H1 (cell line): Measurements from ENCODE around the gene ANP32B.

Source experiments
- ASH2L ChIP-seq: fragments of 200-600, 300-600 bp; sonication (generic); IDR thresholded peaks from one replicate; pipeline ENCODE4 v1.7.1; 2017; ENCODE audit warnings: low read length
- BRCA1 ChIP-seq: IDR thresholded peaks from 2 replicates; pipeline ENCODE4 v1.6.1; 2012; ENCODE audit warnings: low read depth, low read length, improper control_type of control experiment
- CBX8 ChIP-seq: fragments of 300-800, 300-1000 bp; sonication (generic); IDR thresholded peaks from 2 replicates; pipeline ENCODE4 v1.7.1; 2016; ENCODE audit warnings: low read depth, low read length, borderline replicate concordance
- SP2 ChIP-seq: IDR thresholded peaks from 2 replicates; pipeline ENCODE4 v1.6.1; 2012; ENCODE audit warnings: mild to moderate bottlenecking, low read length, inconsistent platforms
- SUZ12 ChIP-seq: fragments of 200-600 bp; sonication (generic); IDR thresholded peaks from 2 replicates; pipeline ENCODE4 v1.6.1; 2012; ENCODE audit warnings: mild to moderate bottlenecking, inconsistent platforms, low read length, moderate library complexity, mixed read lengths
- TBP ChIP-seq: IDR thresholded peaks from 2 replicates; pipeline ENCODE4 v1.6.1; 2011; ENCODE audit warnings: low read depth, low read length, improper control_type of control experiment
- TEAD4 ChIP-seq: IDR thresholded peaks from 2 replicates; pipeline ENCODE4 v1.6.1; 2012; ENCODE audit warnings: low read depth, low read length, inconsistent platforms, mixed read lengths

- TF ChIP-seq TEAD4 (no peak), TBP (no peak), CBX8 (no peak), SP2 (no peak), SUZ12 (no peak), BRCA1 (no peak), ASH2L (no peak)
These were observed 4.6 kb upstream of the ANP32B start for GRCh38 chr9:97978371-97979130.
